Smooth muscle cell (in vitro differentiated cells): ENCODE measurements around the gene UBE2S. TPM values are rescaled to one million over a fixed set of nuclear protein-coding genes. Genes with fewer than 3 reads are reported as not detected.
A peak's percentile ranks its signal among the peaks of the same experiment; 100 is the strongest.
"Not testable (repeated sequence)": the region's sequence is repeated elsewhere in the genome, so short reads cannot be mapped to it uniquely, and the experiment has no call there.

Experiments used
- DNase-seq: peaks from one replicate; lab custom pipeline; 2025; ENCODE audit not compliant: unreplicated experiment; lab: John Stamatoyannopoulos, UW
- H2AFZ ChIP-seq: fragments of 200-600 bp; sonication (generic); 2 replicates; pipeline ENCODE4 v1.6.0; 2016; ENCODE audit warnings: antibody characterized with exemption, low read depth, mild to moderate bottlenecking
- H3F3A ChIP-seq: fragments of 200-600 bp; sonication (generic); 2 replicates; pipeline ENCODE4 v1.6.0; 2017; ENCODE audit warnings: antibody characterized with exemption, low read depth
- H3K27ac ChIP-seq: fragments of 200-600 bp; sonication (generic); 2 replicates; pipeline ENCODE4 v1.5.1; 2016; ENCODE audit warnings: low read depth, mild to moderate bottlenecking
- H3K27me3 ChIP-seq: fragments of 200-600 bp; sonication (generic); 2 replicates; pipeline ENCODE4 v1.6.1; 2016; ENCODE audit warnings: low read depth, mild to moderate bottlenecking
- H3K36me3 ChIP-seq: fragments of 200-600 bp; sonication (generic); 2 replicates; pipeline ENCODE4 v1.5.1; 2016; ENCODE audit warnings: low read depth
- H3K4me1 ChIP-seq: fragments of 200-600 bp; sonication (generic); 2 replicates; pipeline ENCODE4 v1.5.1; 2016; ENCODE audit warnings: low read depth
- H3K4me2 ChIP-seq: fragments of 200-600 bp; sonication (generic); 2 replicates; pipeline ENCODE4 v1.6.0; 2016; ENCODE audit warnings: mild to moderate bottlenecking
- H3K4me3 ChIP-seq: fragments of 200-600 bp; sonication (generic); 2 replicates; pipeline ENCODE4 v1.5.1; 2016; ENCODE audit warnings: mild to moderate bottlenecking
- H3K79me2 ChIP-seq: fragments of 200-600 bp; sonication (generic); 2 replicates; pipeline ENCODE4 v1.6.0; 2016; ENCODE audit warnings: low read depth, mild to moderate bottlenecking
- H3K9ac ChIP-seq: fragments of 200-600 bp; sonication (generic); 2 replicates; pipeline ENCODE4 v1.6.0; 2016; ENCODE audit warnings: low read depth
- H3K9me3 ChIP-seq: fragments of 200-600 bp; sonication (generic); replicated peaks from 2 replicates; pipeline ENCODE4 v1.5.1; 2016; ENCODE audit warnings: low read depth
- H4K20me1 ChIP-seq: fragments of 200-600 bp; sonication (generic); 2 replicates; pipeline ENCODE4 v1.6.0; 2016; ENCODE audit warnings: low read depth
- WGBS: methylation state at CpG from one replicate; pipeline ENCODE4 v1.1.7; 2016; ENCODE audit warnings: low lambda C conversion rate; 5-methylcytosine and 5-hydroxymethylcytosine counted together
- polyA plus RNA-seq: library from polyadenylated mRNA; unstranded; fragments of >200 nt; fragmentation: Nextera tagmentation; extraction: Ambion mirVana; gene quantifications from 2 replicates; pipeline ENCODE4 v1.2.1, GENCODE V29; 2016
- total RNA-seq: library from RNA; depleted of rRNA; stranded (reverse); fragments of >200 nt; gene quantifications from 2 replicates; pipeline ENCODE4 v1.2.3, GENCODE V29; 2014
- TF ChIP-seq, protein P1 (sequence below): fragments of 200-600 bp; sonication (generic); IDR thresholded peaks from 2 replicates; pipeline ENCODE4 v1.5.1; 2017; ENCODE audit warnings: borderline replicate concordance, mild to moderate bottlenecking, antibody characterized with exemption; ENCODE audit not compliant: insufficient read depth, poor library complexity, severe bottlenecking

UBE2S gene
- total and polyA plus RNA-seq, 2 experiments from 2014 or later, result 39.9 to 171 TPM

DNA sequence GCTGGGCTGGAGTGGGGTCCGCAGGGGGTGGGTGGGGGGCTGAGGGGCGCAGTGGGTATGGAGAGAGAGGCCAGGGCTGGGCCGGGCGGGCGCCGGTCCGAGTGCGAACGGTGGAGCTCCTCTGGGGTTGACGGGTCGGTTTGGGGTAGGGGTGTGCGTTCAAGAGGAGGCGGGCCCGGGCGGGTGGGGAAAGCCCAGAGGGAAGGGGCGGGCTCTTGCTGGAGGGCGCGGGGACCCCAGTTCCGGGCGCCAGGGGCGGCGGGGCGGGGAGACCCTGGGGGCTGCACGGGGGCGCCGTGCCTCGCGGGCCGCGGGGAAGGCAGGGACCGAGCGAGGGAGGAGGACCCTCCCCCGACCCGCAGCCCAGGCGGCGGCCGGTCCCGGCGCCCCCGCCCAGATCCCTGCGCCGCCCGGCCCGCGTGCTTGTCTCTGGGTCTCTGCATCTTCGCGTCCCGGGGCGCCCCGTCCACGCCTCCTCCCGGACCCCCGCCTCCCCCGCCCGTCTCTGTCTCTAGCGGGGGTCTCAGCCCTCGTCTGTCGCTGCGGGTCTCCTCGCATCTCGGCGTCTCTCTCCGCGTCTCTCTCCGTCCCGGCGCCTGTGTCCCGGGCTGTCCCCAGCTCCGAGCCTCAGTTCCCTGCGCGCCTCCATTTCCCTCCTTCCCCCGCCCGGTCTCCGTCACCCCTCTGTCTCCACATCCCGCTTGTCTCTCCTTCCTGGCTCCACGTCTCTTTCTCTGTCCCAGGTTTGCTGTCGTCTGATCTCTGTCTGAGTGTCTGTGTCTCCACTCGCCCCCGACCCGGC lies 43.8 kb upstream of the UBE2S start:
- Histone ChIP-seq H2AFZ (no peak overlapping the region), H3K9me3 (no peaks in the 10 kb centered on the region), H3K4me2 (peak overlapping the region; percentile 81), H3F3A (peaks cover 6% of the 10 kb centered on the region), H3K27me3 (peaks cover 53% of the 10 kb centered on the region), H3K27ac (no peak overlapping the region), H3K36me3 (no peaks in the 10 kb centered on the region), H3K4me1 (peaks cover 11% of the 10 kb centered on the region), H4K20me1 (peaks cover 15% of the 10 kb centered on the region), H3K4me3 (peak overlapping the region; percentile 29), H3K79me2 (no peaks in the 10 kb centered on the region), H3K9ac (no peak overlapping the region)
- DNase-seq, result no peak
- 2% methylated on average over 30 of the region's 80 CpGs for WGBS
- TF ChIP-seq, protein P1, sequence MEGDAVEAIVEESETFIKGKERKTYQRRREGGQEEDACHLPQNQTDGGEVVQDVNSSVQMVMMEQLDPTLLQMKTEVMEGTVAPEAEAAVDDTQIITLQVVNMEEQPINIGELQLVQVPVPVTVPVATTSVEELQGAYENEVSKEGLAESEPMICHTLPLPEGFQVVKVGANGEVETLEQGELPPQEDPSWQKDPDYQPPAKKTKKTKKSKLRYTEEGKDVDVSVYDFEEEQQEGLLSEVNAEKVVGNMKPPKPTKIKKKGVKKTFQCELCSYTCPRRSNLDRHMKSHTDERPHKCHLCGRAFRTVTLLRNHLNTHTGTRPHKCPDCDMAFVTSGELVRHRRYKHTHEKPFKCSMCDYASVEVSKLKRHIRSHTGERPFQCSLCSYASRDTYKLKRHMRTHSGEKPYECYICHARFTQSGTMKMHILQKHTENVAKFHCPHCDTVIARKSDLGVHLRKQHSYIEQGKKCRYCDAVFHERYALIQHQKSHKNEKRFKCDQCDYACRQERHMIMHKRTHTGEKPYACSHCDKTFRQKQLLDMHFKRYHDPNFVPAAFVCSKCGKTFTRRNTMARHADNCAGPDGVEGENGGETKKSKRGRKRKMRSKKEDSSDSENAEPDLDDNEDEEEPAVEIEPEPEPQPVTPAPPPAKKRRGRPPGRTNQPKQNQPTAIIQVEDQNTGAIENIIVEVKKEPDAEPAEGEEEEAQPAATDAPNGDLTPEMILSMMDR, result no peak

GRCh38 chr19:55449469-55449868 lies 41.9 kb upstream of the UBE2S start:
- TF ChIP-seq, protein P1, result no peak
- Histone ChIP-seq H3K9ac (no peak overlapping the region), H3K36me3 (no peaks in the 10 kb centered on the region), H3K79me2 (no peaks in the 10 kb centered on the region), H3K27me3 (peaks cover 68% of the 10 kb centered on the region), H2AFZ (no peak overlapping the region), H3K4me2 (no peak overlapping the region), H3K27ac (no peak overlapping the region), H3K4me1 (peaks cover 11% of the 10 kb centered on the region), H3F3A (peaks cover 6% of the 10 kb centered on the region), H3K9me3 (no peaks in the 10 kb centered on the region), H3K4me3 (no peak overlapping the region), H4K20me1 (peaks cover 13% of the 10 kb centered on the region)
- DNase-seq, result no peak
- 60% methylated on average over 15 of the region's 16 CpGs for WGBS

GRCh38 chr19:55448175-55448490 lies 40.5 kb upstream of the UBE2S start:
- H3K9ac ChIP-seq, H3K27ac ChIP-seq, H3K4me3 ChIP-seq, H3F3A ChIP-seq, H3K4me2 ChIP-seq, H3K79me2 ChIP-seq, H4K20me1 ChIP-seq, H3K9me3 ChIP-seq, H3K36me3 ChIP-seq, H2AFZ ChIP-seq, DNase-seq: not testable (repeated sequence)
- H3K4me1 ChIP-seq, result peaks cover 11% of the 10 kb centered on the region
- WGBS, result 100% methylated on average over 3 of the region's 5 CpGs
- peaks cover 81% of the 10 kb centered on the region for H3K27me3 ChIP-seq

DNA sequence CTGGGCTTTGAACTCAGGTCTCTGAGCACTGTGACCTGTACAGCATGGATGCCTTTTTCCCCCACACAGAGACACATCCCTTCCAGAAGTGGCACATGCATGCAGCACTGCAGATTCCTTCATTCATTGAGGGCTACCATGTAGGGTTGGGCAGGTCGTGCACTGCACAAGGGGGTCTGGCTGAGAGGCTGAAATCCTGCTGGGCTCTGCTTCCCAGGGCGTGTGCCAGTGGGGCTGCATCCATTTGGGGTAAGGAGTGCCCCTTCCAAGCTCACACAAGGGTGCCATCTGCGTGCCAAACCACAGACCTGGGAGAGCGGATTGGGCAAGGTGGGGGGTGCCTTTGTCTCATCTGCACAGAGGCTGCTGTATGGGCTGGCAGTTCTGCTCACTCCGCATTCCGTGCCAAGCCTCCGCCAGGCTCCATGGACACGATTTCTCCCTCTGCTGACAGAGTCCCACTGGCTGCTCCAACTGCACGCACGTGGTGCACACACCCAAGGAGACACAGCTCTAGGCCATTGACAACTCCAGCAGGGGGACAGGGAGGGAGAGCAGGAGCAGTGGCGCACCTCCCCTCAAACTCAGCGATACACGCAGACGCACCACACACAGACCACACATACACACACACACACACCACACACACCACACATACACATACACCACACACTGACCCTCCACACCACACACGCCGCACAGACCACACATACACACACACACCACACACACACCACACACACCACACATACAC lies 40.0 kb upstream of the UBE2S start:
- H3K9ac ChIP-seq, result no peak overlapping the region

More for the DNA sequence above, 40.0 kb upstream of the UBE2S start:
- H3K27me3 ChIP-seq, result peaks cover 81% of the 10 kb centered on the region
- WGBS, result 55% methylated on average over 15 of the region's 16 CpGs
- H3K9me3 ChIP-seq, result no peaks in the 10 kb centered on the region
- no peak overlapping the region for H3K27ac ChIP-seq
- TF ChIP-seq, protein P1, result no peak
- peaks cover 11% of the 10 kb centered on the region for H3K4me1 ChIP-seq
- no peaks in the 10 kb centered on the region for H4K20me1 ChIP-seq
- no peak overlapping the region for H3K4me2 ChIP-seq
- H3K4me3 ChIP-seq, result no peak overlapping the region
- no peak overlapping the region for H2AFZ ChIP-seq
- H3K79me2 ChIP-seq, result no peaks in the 10 kb centered on the region
- H3F3A ChIP-seq, result no peaks in the 10 kb centered on the region
- no peaks in the 10 kb centered on the region for H3K36me3 ChIP-seq
- no peak for DNase-seq
